H9 (cell line): Measurements from ENCODE around the gene DNER. TPM values are rescaled to one million over a fixed set of nuclear protein-coding genes. Genes with fewer than 3 reads are reported as not detected.

Experiments used
- DNase-seq: peaks from one replicate; pipeline ENCODE4 v3.0.0-alpha.2; 2017
- H2AFZ ChIP-seq: one replicate; pipeline ENCODE4 v1.6.1; 2013; ENCODE audit warnings: mild to moderate bottlenecking, low read length, control low read depth, moderate library complexity
- H2AK5ac ChIP-seq: 2 replicates; pipeline ENCODE4 v1.6.1; 2013; ENCODE audit warnings: low read length, control low read depth, mixed read lengths; ENCODE audit not compliant: insufficient read length
- H2BK120ac ChIP-seq: one replicate; pipeline ENCODE4 v1.6.1; 2013; ENCODE audit warnings: low read depth, mild to moderate bottlenecking, low read length, control low read depth, inconsistent platforms; ENCODE audit not compliant: poor library complexity, severe bottlenecking
- H2BK12ac ChIP-seq: 2 replicates; pipeline ENCODE4 v1.6.1; 2013; ENCODE audit warnings: low read length, control low read depth, mixed read lengths, low read depth; ENCODE audit not compliant: insufficient read length
- H2BK15ac ChIP-seq: 2 replicates; pipeline ENCODE4 v1.6.1; 2013; ENCODE audit warnings: low read depth, low read length, control low read depth
- H2BK20ac ChIP-seq: one replicate; pipeline ENCODE4 v1.6.1; 2013; ENCODE audit warnings: low read depth, mild to moderate bottlenecking, low read length, control low read depth, inconsistent platforms; ENCODE audit not compliant: poor library complexity, severe bottlenecking
- H2BK5ac ChIP-seq: 2 replicates; pipeline ENCODE4 v1.6.1; 2013; ENCODE audit warnings: low read length, control low read depth, mixed read lengths; ENCODE audit not compliant: insufficient read length
- H3K14ac ChIP-seq: 2 replicates; pipeline ENCODE4 v1.6.1; 2013; ENCODE audit warnings: low read length, control low read depth; ENCODE audit not compliant: insufficient read depth
- H3K18ac ChIP-seq: 2 replicates; pipeline ENCODE4 v1.6.1; 2013; ENCODE audit warnings: low read depth, mild to moderate bottlenecking, mixed read lengths, low read length, control low read depth; ENCODE audit not compliant: insufficient read length
- H3K23ac ChIP-seq: 2 replicates; pipeline ENCODE4 v1.6.1; 2013; ENCODE audit warnings: low read length, control low read depth, mixed read lengths, low read depth; ENCODE audit not compliant: insufficient read length
- H3K23me2 ChIP-seq: 2 replicates; pipeline ENCODE4 v1.6.1; 2013; ENCODE audit warnings: low read depth, mild to moderate bottlenecking, mixed read lengths, low read length, control low read depth; ENCODE audit not compliant: insufficient read length, poor library complexity, severe bottlenecking
- H3K27ac ChIP-seq: 2 replicates; pipeline ENCODE4 v1.5.1; 2013; ENCODE audit warnings: low read length, control low read depth, mixed read lengths, low read depth; ENCODE audit not compliant: insufficient read length
- H3K27me3 ChIP-seq: 2 replicates; pipeline ENCODE4 v1.6.1; 2013; ENCODE audit warnings: low read length, control low read depth, inconsistent platforms; ENCODE audit not compliant: insufficient read depth
- H3K4ac ChIP-seq: 2 replicates; pipeline ENCODE4 v1.6.1; 2013; ENCODE audit warnings: low read depth, mild to moderate bottlenecking, control low read depth, inconsistent platforms, low read length, moderate library complexity
- H3K4me1 ChIP-seq: 2 replicates; pipeline ENCODE4 v1.6.1; 2013; ENCODE audit warnings: low read length, control low read depth, inconsistent platforms; ENCODE audit not compliant: insufficient read depth
- H3K4me2 ChIP-seq: 2 replicates; pipeline ENCODE4 v1.6.1; 2013; ENCODE audit warnings: low read length, control low read depth, mixed read lengths; ENCODE audit not compliant: insufficient read length, insufficient read depth
- H3K56ac ChIP-seq: 2 replicates; pipeline ENCODE4 v1.6.1; 2013; ENCODE audit warnings: low read depth, mild to moderate bottlenecking, mixed read lengths, low read length, control low read depth; ENCODE audit not compliant: insufficient read length
- H3K79me1 ChIP-seq: 2 replicates; pipeline ENCODE4 v1.6.1; 2013; ENCODE audit warnings: low read depth, mild to moderate bottlenecking, moderate library complexity, low read length, control low read depth, inconsistent platforms; ENCODE audit not compliant: insufficient read depth, poor library complexity, severe bottlenecking
- H3K79me2 ChIP-seq: 2 replicates; pipeline ENCODE4 v1.6.1; 2013; ENCODE audit warnings: low read length, control low read depth, inconsistent platforms; ENCODE audit not compliant: insufficient read depth
- H3K9ac ChIP-seq: 2 replicates; pipeline ENCODE4 v1.6.1; 2013; ENCODE audit warnings: low read length, control low read depth, mixed read lengths; ENCODE audit not compliant: insufficient read length; ENCODE audit errors: extremely low read depth
- H3K9me3 ChIP-seq: one replicate; pipeline ENCODE4 v1.6.1; 2013; ENCODE audit warnings: low read depth, low read length, inconsistent platforms; ENCODE audit not compliant: control insufficient read depth
- H3T11ph ChIP-seq: one replicate; pipeline ENCODE4 v1.6.1; 2013; ENCODE audit warnings: mild to moderate bottlenecking, low read length, control low read depth, inconsistent platforms
- H4K20me1 ChIP-seq: one replicate; pipeline ENCODE4 v1.6.1; 2013; ENCODE audit not compliant: control insufficient read depth, insufficient read length, insufficient read depth
- H4K5ac ChIP-seq: 2 replicates; pipeline ENCODE4 v1.6.1; 2013; ENCODE audit warnings: low read depth, mild to moderate bottlenecking, mixed read lengths, low read length, control low read depth; ENCODE audit not compliant: insufficient read length
- H4K8ac ChIP-seq: replicated peaks from 2 replicates; pipeline ENCODE4 v1.6.1; 2013; ENCODE audit warnings: low read length, control low read depth, mixed read lengths, low read depth; ENCODE audit not compliant: insufficient read length
- H4K91ac ChIP-seq: 2 replicates; pipeline ENCODE4 v1.6.1; 2013; ENCODE audit warnings: low read depth, mild to moderate bottlenecking, moderate library complexity, mixed read lengths, low read length, control low read depth; ENCODE audit not compliant: insufficient read length
- H3K27ac Mint-ChIP-seq, 3 experiments: 2 replicates in 2 of 3; 3 replicates in 1 of 3; pipeline ENCODE4 v1.8.0; 2020 to 2021; ENCODE audit warnings: mixed read lengths in 3 of 3, mild to moderate bottlenecking in 1 of 3, moderate library complexity in 1 of 3
- H3K27me3 Mint-ChIP-seq: 2 replicates; pipeline ENCODE4 v1.8.0; 2021; ENCODE audit warnings: low read depth, mild to moderate bottlenecking, moderate library complexity, mixed read lengths
- H3K36me3 Mint-ChIP-seq, 3 experiments: 2 replicates in 2 of 3; 3 replicates in 1 of 3; pipeline ENCODE4 v1.8.0; 2020 to 2021; ENCODE audit warnings: low read depth in 3 of 3, mixed read lengths in 3 of 3; ENCODE audit not compliant: insufficient read depth in 1 of 3
- H3K4me1 Mint-ChIP-seq, 2 experiments: 2 replicates each; pipeline ENCODE4 v1.8.0; 2020; ENCODE audit warnings: mixed read lengths in 2 of 2
- H3K4me3 Mint-ChIP-seq, 2 experiments: 2 replicates in 1 of 2; 3 replicates in 1 of 2; pipeline ENCODE4 v1.8.0; 2020 to 2021; ENCODE audit warnings: mild to moderate bottlenecking in 2 of 2, mixed read lengths in 2 of 2, moderate library complexity in 1 of 2
- H3K9me3 Mint-ChIP-seq, 2 experiments: 2 replicates in 1 of 2; 3 replicates in 1 of 2; pipeline ENCODE4 v1.8.0; 2020; ENCODE audit warnings: mild to moderate bottlenecking in 2 of 2, mixed read lengths in 2 of 2, moderate library complexity in 1 of 2
- CTCF ChIP-seq: fragments of 200-600 bp; sonication (generic); conservative IDR thresholded peaks from 3 replicates; pipeline ENCODE4 v1.8.0; 2021; ENCODE audit warnings: antibody characterized with exemption, mild to moderate bottlenecking
- WGBS: extraction: QIAGEN DNeasy Blood & Tissue Kit; methylation state at CpG from one replicate; pipeline ENCODE4 v1.1.7; 2013; ENCODE audit warnings: missing lambda C conversion rate, low lambda C conversion rate, mixed read lengths; ENCODE audit not compliant: insufficient read length; ENCODE audit errors: extremely low coverage; 5-methylcytosine and 5-hydroxymethylcytosine counted together
- total RNA-seq: library from RNA; stranded (reverse); gene quantifications from 2 replicates; pipeline ENCODE4 v1.2.1, GENCODE V29; 2021

Gene DNER
- total RNA-seq, 1 experiment from 2014 or later: 1.0 TPM

DNA sequence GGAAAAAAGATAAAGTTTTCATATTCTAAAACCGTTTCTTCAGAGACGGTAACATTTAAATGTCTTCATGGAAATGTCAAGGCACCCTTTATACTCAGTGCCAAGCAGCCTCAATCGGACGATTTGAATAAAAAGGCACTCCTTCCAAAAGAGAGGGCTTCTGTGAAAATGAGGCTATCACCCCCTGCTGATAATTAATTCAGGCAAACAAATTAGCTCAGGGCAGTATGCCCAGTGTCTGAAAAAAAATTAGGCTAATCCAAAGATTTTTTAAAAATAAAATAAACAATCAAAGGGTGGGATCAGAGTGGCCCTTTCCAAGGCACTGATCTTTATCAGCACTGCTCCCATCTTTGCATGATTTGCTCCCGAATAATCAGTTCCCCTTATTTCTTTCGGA is 292.3 kb downstream of the DNER start:
- Histone ChIP-seq H3K9me3 (no peaks in the 10 kb centered on the region), H4K20me1 (no peaks in the 10 kb centered on the region), H3K79me2 (no peaks in the 10 kb centered on the region), H3K4me2 (no peak overlapping the region), H3K14ac (no peak overlapping the region), H4K5ac (no peak overlapping the region), H2AFZ (no peak overlapping the region), H4K91ac (no peak overlapping the region), H3K27me3 (no peaks in the 10 kb centered on the region), H4K8ac (no peak overlapping the region), H3K18ac (no peak overlapping the region), H3K4me1 (peaks cover 2% of the 10 kb centered on the region; the same call in 1 of the 2 replicates), H3K56ac (no peak overlapping the region), H2BK120ac (no peak overlapping the region), H3K9ac (no peak overlapping the region), H2BK20ac (no peak overlapping the region), H3T11ph (no peak overlapping the region), H2BK5ac (no peak overlapping the region), H3K23me2 (no peaks in the 10 kb centered on the region), H3K4ac (no peak overlapping the region), H3K27ac (no peak overlapping the region), H3K79me1 (no peaks in the 10 kb centered on the region), H3K23ac (no peak overlapping the region), H2AK5ac (no peak overlapping the region), H2BK15ac (no peak overlapping the region), H2BK12ac (no peak overlapping the region)
- whole genome bisulfite sequencing: no CpG with 5 or more reads among the region's 6 CpGs
- Mint-ChIP-seq H3K4me1 (peaks cover 15 to 19% of the 10 kb centered on the region in 2 experiments), H3K4me3 (no peak overlapping the region), H3K9me3 (peaks cover 3 to 5% of the 10 kb centered on the region in 2 experiments; a peak in 2 of 5 replicates), H3K27me3 (no peaks in the 10 kb centered on the region), H3K36me3 (no peaks in the 10 kb centered on the region), H3K27ac (no peak overlapping the region)
- TF ChIP-seq CTCF: no peak
- DNase-seq: no peak
